ENCODE results near the gene XPC.

Gene XPC

DNA sequence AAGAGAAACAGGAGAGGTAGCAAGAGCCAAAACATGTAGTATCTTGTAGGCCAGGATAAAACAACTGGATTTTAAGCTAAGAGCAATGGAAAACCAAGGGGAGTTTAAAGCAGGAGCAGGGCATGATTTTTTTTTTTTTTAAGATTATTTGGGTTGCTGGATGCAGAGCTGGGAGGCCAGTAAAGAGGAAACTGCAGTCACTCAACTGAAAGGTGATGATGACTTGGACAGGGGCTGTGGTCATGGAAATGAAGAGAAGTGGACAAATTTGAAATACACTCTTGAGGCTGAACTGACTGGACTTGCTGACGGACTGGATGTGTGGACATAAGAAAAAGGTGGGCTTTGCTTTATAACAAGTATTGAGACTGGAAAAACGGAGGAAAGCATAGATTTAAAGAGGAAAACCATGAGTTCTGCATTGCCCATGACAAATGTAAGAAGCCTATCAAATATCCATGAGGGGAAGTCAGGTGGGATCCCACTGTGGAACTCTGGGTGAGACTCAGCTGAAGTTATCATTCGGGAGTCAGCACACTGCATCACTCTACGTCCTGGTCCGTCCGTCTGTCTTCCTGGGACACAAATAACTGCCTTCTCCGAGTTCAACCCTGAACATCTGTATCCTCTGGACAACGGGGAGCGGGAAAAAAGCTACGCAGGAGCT, 688 bp downstream of the XPC start:
- no peak for DNase-seq (ENCODE audit: low read depth, low spot score)
- peak overlapping the region; percentile 98 for H3K4me3 ChIP-seq (ENCODE audit: low read length)

DNA sequence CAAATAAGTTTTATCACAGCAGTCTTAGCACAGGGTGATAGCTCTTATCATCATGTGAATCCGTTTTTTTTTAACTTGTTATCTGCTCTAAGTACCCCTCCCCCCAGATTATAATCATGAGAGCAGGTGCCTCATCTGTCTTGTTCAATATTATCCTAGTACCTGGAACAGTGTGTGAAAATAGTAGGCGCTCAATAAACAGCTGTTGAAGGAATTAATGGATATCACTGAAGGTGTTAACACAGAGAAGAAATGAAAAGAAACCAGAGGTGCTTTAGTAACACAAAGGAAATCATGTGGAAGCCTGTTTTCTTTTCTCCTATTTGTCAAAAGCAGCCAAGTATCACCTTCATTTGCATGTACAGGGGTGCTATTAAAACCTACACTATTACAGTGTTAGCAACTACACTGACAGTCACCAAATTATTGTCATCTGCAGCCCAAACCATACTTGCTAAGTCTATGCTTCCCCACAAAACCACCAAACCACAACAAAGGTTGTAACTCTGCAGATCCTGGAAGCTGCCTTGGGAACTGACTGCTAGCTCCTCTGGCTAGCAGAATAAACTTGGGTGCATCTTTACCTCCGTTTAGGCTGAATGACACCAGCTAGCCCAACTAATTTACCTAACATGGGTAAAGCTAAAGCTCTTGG, 2.9 kb downstream of the XPC start:
- no peak overlapping the region for H3K4me3 ChIP-seq (ENCODE audit: low read length)
- DNase-seq (ENCODE audit: low read depth, low spot score), result peak; percentile 99

DNA sequence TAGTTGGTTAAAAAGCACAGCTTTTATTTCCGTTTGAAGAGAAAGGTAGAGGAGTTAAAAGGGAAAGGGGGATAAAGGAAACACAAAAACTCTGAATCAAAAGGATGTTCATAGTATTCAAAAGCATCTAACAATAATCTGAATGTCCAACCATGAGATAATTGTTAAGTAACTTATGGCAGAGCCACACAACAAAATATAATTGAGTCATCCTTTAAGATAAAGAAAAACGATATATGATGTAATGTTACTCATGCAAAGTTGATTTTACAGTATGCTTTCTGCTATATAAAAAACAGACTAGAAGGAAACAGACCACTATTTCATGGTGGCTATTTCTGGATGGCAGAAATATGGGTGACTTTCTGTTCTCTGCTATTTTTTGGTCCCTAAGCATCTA, 3.9 kb downstream of the XPC start:
- DNase-seq (ENCODE audit: low read depth, low spot score), result no peak
- no peak overlapping the region for H3K4me3 ChIP-seq (ENCODE audit: low read length)

DNA sequence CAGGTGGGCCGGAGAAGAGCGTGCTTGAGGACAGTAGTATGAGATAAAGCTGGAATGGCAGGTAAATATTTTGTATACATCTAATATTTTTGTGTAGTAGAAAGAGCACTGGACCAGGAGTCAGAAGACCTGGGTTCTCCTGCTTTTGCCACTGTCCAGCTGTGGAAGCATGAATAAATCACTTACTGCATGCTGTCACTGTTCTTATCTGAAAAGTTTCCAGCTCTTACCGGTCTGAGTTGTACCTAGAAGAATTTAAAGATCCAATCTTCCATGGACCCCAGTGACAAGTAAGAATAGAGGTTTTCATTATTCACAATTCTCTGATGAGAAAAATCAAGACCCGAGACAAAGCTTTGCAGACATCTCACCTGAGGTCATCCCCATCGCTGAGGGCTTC, 5.9 kb downstream of the XPC start:
- DNase-seq (ENCODE audit: low read depth, low spot score), result no peak
- H3K4me3 ChIP-seq (ENCODE audit: low read length), result no peak overlapping the region

DNA sequence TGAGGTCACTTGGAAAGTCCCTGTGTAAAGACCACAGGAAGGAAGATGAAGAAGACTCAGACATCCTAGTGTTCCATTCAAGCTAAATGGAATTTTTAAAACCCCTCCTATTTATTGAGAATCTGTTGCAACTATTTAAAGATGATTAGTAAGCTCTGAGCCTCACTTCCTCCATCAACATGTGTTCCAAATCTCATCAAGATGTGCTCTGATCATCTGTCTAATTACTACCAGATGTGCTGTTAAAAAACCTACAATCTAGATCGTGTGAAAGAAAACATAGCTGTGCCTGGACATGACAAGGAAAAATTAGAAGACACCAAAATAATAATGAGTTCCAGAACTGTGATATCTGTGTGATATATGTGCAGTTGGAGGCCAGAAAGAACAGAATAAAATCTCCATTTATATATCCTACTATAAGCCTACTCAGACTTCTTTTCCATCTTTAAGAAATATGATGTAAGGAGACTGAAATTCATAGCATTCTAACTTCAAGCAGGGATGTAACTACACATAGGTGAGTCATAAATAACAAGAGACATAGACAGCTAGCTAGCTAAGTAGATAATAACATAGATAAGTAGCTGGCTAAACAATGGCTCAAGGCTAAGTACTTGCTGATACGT, 7.8 kb downstream of the XPC start:
- H3K4me3 ChIP-seq (ENCODE audit: low read length), result no peak overlapping the region
- no peak for DNase-seq (ENCODE audit: low read depth, low spot score)

DNA sequence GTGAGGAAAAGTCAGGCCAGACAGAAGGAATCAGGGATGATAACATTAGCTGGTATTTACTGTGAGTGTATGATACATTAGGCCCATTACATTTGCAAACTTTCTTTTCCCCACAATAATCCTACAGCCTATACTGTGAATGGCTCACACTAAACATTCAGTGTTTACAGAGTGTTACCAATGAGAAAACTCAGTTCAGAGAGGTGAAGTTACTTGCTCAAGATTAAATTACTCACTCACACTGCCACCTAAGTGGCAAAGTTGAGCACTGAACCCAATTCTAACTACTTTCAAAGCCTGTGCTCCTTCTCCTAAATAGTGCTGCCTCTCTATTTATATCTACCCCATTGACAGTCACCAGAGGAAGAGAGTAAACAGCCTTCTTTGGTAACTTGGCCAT, 8.5 kb downstream of the XPC start:
- H3K4me3 ChIP-seq (ENCODE audit: low read length), result no peak overlapping the region
- no peak for DNase-seq (ENCODE audit: low read depth, low spot score)

DNA sequence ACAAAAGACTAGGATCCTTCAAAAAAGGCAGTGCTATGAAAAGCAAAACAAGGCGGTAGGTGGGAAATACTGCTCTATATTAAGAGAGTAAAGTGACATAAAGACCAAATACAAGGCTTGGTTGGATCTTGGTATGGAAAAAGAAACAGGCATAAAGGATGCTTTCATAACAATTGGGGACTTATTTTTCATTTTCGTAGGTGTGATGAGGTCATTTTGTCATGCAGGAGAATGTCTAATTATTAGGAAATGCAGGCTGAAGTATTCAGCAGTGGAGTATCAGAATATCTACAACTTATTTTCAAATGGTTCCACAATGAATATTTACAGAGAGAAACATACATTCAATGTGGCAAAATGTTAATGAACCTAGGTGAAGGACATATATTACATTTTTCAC, 9.0 kb downstream of the XPC start:
- no peak overlapping the region for H3K4me3 ChIP-seq (ENCODE audit: low read length)
- no peak for DNase-seq (ENCODE audit: low read depth, low spot score)

DNA sequence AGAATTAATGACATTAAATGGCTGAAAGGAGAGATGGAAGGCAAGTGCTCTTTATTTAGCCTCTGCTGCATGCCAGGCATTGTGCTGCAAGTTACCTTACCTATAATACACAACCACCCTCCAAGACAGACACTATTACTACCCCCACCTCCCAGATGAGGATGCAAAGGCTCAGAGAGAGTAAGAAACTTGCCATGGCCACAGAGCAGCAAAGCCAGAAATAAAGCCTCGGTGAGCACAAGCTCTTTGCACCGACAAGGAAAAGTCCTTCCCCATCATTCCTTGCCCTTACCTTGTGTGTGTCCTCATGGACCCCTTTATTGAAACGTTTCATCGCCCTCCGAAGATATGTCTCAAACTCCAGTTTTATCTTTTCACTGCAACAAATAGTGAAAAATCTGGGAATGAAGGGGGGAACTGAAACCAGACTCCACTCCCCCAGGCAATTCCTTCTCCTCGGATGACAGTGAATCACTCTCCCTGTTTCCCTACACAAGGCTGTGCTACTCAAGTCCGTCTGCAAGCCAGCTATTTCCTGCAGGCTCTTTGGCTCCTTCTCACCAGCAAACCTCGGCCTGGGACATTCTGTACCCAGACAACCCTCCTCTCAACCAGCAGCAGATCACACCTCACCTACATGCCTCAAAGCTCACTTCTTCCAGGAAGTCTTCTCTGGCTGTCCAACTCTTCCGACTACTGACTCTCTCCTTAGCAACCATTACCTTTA, 11.4 kb downstream of the XPC start:
- DNase-seq (ENCODE audit: low read depth, low spot score), result no peak
- no peak overlapping the region for H3K4me3 ChIP-seq (ENCODE audit: low read length)

DNA sequence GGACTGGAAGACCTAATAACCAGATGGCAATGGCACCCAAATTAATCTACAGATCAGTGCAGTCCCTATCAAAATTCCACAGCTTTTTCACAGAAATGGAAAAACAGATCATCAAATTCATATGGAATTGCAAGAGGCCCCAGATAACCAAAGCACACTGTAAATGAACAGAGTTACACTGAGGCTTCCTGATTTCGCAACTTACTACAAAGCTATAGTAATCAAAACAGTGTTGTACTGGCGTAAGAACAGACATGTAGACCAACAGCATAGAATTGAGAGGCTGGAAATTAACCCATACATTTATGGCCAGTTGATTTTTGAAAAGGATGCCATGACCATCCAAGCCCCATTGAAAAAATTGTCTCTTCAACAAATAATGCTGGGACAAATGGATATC, 16.2 kb downstream of the XPC start:
- no peak overlapping the region for H3K4me3 ChIP-seq (ENCODE audit: low read length)
- no peak for DNase-seq (ENCODE audit: low read depth, low spot score)

DNA sequence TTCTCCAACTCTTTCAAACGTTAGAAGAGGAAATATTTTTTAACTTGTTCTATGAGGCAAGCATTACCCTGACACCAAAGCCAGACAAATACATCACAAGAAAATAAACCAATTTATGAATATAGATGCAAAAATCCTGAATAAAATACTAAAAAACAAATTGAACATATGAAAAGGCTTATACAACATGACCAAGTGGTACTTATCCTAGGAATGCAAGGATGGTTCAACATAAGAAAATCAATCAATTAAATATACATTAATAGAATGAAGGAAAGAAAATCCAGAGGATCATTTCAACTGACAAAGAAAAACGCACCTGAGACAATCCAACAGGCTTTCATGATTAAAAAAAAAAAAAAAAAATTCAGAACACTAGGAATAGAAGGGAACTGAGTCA, 17.1 kb downstream of the XPC start:
- no peak overlapping the region for H3K4me3 ChIP-seq (ENCODE audit: low read length)
- no peak for DNase-seq (ENCODE audit: low read depth, low spot score)

DNA sequence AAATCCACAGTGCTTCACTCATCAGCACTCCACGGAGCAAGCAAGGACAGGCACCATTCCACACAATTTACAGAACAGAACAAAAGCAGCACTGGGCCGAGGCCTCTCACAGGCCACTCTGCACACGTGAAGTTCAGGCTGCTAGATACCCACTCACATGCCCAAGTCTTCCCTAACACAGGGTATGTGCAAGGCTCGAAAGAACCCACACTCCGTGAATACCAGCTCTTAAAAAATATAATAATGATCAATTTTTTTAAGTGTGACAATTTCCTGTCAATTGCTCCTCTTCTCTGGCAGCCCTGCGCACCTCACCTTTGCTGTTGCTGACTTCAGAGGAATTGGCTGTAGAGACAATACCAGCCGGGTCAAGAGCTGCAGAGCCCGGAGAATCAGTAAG, 19.0 kb downstream of the XPC start:
- DNase-seq (ENCODE audit: low read depth, low spot score), result no peak
- no peak overlapping the region for H3K4me3 ChIP-seq (ENCODE audit: low read length)

DNA sequence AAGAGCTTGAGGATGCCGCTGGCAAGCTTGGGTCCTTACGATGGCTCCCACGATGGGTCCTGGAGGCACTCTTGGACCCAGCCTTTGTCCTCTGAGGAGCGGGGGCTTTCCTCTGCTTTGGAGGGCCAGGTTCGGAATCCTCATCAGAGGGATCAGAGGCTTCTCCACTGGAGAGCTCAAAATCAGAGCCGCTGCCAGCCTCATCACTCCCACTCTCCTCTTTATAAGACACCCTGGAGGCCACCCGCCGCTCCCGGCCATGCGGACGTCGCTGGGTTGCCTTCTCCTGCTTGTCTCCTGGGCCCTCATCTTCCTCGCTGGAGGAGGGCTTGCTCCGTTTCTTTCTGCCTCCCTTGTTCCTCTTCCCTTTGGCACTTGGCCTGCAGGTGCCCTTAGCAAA, 20.0 kb downstream of the XPC start:
- DNase-seq (ENCODE audit: low read depth, low spot score), result no peak
- H3K4me3 ChIP-seq (ENCODE audit: low read length), result no peak overlapping the region

DNA sequence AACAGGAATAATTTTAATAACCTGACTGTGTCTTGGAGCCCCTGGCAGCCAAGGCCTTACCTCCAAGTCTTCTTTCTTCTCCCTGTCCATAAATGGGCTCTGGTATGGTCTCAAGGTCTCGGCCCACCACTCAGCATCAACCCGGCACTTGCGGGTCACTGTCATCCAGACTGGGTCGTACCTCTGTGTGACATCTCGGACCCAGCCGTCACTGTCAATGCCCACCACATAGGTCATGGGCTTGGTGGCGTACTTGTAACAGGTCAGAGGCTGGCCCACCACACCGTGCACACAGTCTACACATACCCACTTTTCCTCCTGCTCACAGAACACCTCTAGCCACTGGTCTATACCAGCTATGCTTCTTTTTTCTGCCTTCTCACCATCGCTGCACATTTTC, 20.4 kb downstream of the XPC start:
- no peak overlapping the region for H3K4me3 ChIP-seq (ENCODE audit: low read length)
- DNase-seq (ENCODE audit: low read depth, low spot score), result no peak

DNA sequence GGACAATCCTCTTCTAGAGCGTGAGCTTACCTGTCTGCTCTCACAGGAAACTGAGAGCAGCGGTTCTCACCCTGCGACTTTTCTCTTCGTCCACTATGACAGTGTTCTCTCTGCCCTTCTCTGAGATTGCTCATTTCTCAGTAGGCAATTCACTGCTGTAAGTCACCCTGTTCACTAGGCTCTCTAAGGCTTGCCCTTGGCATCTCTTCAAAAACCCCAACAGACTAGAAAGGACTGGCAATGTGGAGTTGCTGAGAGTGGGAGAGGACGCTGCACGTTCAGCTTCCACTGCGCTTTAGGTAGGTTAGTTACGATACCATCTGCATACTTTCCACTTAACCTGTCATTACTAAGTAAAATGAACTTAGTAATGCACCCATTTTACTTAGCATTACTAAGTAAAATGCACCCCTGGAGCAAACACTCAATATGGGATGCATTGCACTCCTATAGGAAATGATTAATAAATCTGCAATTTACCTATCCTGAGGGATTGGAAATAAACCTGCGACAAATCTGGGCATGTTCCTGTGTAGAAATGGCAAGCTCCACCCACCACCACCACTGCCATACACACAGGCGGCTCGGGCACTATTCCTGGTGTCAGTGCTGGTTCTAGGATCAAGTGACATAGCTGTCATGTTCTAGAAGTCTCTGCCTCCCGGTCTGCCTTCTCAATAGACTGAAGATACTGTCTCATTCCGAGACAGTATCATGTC, 21.4 kb downstream of the XPC start:
- no peak for DNase-seq (ENCODE audit: low read depth, low spot score)
- no peak overlapping the region for H3K4me3 ChIP-seq (ENCODE audit: low read length)

DNA sequence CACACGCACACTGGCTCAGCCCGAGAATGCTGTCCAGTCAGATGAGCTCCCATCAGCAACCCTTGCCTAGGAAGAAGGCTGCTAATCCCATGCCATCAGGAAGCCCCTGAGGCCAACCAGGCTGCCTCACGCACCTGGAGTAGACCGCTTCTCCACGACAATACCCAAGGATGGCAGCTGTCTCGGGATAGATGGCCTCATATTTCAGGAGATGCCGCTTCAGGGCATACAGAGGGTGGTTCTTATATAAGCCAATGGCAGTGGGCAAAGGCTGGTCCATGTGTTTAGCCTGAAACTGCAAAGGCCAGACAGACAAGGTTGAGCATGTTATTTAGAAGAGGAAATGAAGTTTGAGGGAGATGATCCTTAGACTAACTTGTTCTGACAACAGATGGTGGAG, 22.2 kb downstream of the XPC start:
- DNase-seq (ENCODE audit: low read depth, low spot score), result no peak
- H3K4me3 ChIP-seq (ENCODE audit: low read length), result no peak overlapping the region

DNA sequence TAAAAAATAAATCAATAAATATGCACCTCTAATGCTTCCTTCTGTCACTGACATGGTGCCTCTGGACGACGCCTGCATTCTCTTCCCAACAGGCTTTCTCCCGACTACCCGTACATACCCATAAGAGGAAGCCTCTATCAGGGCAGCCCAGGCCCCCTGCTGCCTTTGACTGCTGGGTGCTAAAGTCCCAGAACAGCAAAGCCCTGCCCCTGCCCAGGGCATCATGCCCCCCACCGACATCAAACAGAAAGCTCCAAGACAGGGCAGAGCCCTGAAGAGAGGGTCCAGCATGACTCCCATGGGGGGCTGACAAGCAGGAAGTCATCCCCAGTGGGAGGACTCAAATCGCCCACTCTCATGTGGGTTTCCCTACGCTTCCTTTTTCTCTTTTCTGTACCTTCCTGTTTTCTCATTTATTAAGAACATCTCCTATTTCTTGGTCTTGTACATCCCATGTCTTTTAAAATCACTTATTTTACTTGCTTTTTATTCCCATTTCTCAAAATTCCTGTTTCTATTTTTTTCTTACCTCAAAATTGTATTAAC, 23.4 kb downstream of the XPC start:
- H3K4me3 ChIP-seq (ENCODE audit: low read length), result no peak overlapping the region
- DNase-seq (ENCODE audit: low read depth, low spot score), result no peak

DNA sequence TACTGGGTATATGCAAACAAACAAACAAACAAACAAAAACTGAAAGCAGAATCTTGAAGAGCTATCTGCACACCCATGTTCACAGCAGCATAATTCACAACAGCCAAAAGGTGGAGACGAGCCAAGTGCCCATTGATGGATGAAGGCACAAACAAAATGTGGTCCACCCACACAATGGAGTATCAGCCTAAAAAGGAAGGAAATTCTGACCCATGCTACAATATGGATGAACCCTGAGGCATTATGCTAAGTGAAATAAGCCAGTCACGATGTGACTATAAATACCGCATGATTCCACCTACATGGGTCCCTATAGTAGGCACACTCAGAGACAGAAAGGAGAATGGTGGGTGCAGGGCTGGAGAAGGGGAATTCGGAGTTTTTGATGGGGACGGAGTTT, 24.1 kb downstream of the XPC start:
- H3K4me3 ChIP-seq (ENCODE audit: low read length), result no peak overlapping the region
- no peak for DNase-seq (ENCODE audit: low read depth, low spot score)

DNA sequence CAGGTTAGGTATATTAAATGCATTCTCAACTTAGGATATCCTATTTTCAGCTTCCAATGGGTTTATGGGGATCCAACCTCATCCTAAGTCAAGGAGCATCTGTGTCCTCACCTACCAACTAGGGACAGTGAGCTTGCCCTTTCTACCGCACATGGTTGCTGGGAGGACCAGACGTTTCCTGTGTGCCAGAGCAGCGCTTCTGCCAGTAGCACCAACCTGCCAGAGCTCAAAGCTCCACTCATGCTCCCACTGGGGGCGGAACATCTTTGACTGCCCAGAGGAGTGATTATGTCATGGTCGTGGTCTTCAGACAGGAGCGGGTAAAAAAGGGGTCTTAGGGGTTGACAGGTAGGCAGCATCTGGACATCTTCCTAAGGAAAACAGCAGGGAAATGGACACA, 24.7 kb downstream of the XPC start:
- no peak for DNase-seq (ENCODE audit: low read depth, low spot score)
- no peak overlapping the region for H3K4me3 ChIP-seq (ENCODE audit: low read length)

DNA sequence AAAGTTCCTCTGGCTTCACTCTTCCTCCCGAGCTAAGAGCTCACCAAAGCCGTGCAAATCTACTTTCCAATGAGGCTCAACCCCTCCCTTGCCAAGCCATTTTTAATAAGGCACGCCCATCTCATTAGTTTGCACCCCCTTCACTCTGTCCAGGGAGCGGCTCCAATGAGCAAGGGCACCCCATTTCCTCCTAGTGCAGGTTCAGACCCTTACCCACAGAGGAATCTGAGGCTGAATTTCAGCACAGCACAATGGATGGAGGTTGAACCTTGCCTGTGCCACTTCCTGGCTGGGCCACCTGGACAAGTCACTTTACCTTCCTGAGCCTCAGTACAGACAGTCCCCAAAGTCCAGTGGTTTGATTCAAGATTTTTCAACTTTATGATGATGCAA, 25.4 kb downstream of the XPC start:
- no peak for DNase-seq (ENCODE audit: low read depth, low spot score)
- H3K4me3 ChIP-seq (ENCODE audit: low read length), result no peak overlapping the region

Measured in Jurkat, Clone E6-1 (cell line).